HG03460 (cell line): ENCODE measurements around the gene C4BPB.

Experiments
- ATAC-seq: cut with Tn5 transposase; IDR thresholded peaks from one replicate; pipeline ENCODE4 v1.9.1; 2021; ENCODE audit not compliant: unreplicated experiment

Gene C4BPB

GRCh38 chr1:207084232-207084631 lies 4.4 kb upstream of the C4BPB start:
- ATAC-seq = no peak

- no peak for ATAC-seq
These were observed 3.9 kb upstream of the C4BPB start for GRCh38 chr1:207084701-207085180.

- ATAC-seq = no peak
These were observed 2.8 kb upstream of the C4BPB start for GRCh38 chr1:207085887-207086286.

- ATAC-seq = no peak
These were observed 499 bp upstream of the C4BPB start for GRCh38 chr1:207088161-207088560.

GRCh38 chr1:207089627-207090355 lies 1.1 kb downstream of the C4BPB start:
- no peak for ATAC-seq

- no peak for ATAC-seq
These were observed 2.7 kb downstream of the C4BPB start for GRCh38 chr1:207091200-207091908.

- no peak for ATAC-seq
These were observed 5.3 kb downstream of the C4BPB start for GRCh38 chr1:207093944-207094343.

GRCh38 chr1:207097871-207098324 lies 9.2 kb downstream of the C4BPB start:
- ATAC-seq = peak; percentile 74

- no peak for ATAC-seq
These were observed 13.1 kb downstream of the C4BPB start for GRCh38 chr1:207101720-207102119.

- no peak for ATAC-seq
These were observed 13.5 kb downstream of the C4BPB start for GRCh38 chr1:207102146-207102545.

GRCh38 chr1:207102659-207103058 lies 14.0 kb downstream of the C4BPB start:
- ATAC-seq = no peak

GRCh38 chr1:207103892-207104373 lies 15.3 kb downstream of the C4BPB start, which contains the start of gene C4BPA:
Gene C4BPA, plus strand, starts transcription at chr1:207104233. Its CDS starts 8,793 bp downstream, at chr1:207113026.
- no peak for ATAC-seq

GRCh38 chr1:207109004-207109403 lies 20.3 kb downstream of the C4BPB start:
- ATAC-seq = no peak

GRCh38 chr1:207112616-207113296 lies 24.1 kb downstream of the C4BPB start:
- ATAC-seq = no peak

GRCh38 chr1:207115269-207115668 lies 26.6 kb downstream of the C4BPB start:
- ATAC-seq = no peak

GRCh38 chr1:207124389-207124788 lies 35.7 kb downstream of the C4BPB start:
- ATAC-seq = no peak

- no peak for ATAC-seq
These were observed 39.8 kb downstream of the C4BPB start for GRCh38 chr1:207128336-207128921.

GRCh38 chr1:207129053-207129452 lies 40.4 kb downstream of the C4BPB start:
- ATAC-seq = no peak

GRCh38 chr1:207130252-207131036 lies 41.8 kb downstream of the C4BPB start:
- ATAC-seq = no peak

GRCh38 chr1:207131163-207131562 lies 42.5 kb downstream of the C4BPB start:
- no peak for ATAC-seq
